Femur (tissue), 1 donor: ENCODE data around the gene FABP1.

Experiments used
- DNase-seq: peaks from one replicate; pipeline ENCODE4 v3.0.0-alpha.2; 2017

Gene FABP1

GRCh38 chr2:88074854-88075292, 53.0 kb downstream of the FABP1 start:
- no peak for DNase-seq

GRCh38 chr2:88074150-88074549, 53.7 kb downstream of the FABP1 start:
- DNase-seq, result no peak
